HepG2 (cell line): ENCODE results near the gene GCN1. TPM values are rescaled to one million over a fixed set of nuclear protein-coding genes. Genes with fewer than 3 reads are reported as not detected.

Experiments
- ATAC-seq: fragments of 200-7000 bp; cut with Tn5 transposase; 3 replicates; pipeline ENCODE4 v1.9.1; 2020; ENCODE audit warnings: mild to moderate bottlenecking, moderate library complexity
- BruUV-seq: library from RNA; stranded (reverse); fragments of 400-500 nt; replicated peaks from 2 replicates; lab custom pipeline; 2021; lab: Mats Ljungman, UMichigan
- CTCF ChIA-PET: fragments of 300-600 bp; formaldehyde crosslinking; extraction: SDS; loops from one replicate; lab custom pipeline; 2021; ENCODE audit warnings: low total read pairs, inconsistent platforms, low intra/inter-chr PET ratio; lab: Yijun Ruan, JAX
- POLR2A ChIA-PET: fragments of 350-600 bp; sonication (Branson Sonifier 250); formaldehyde crosslinking; loops from one replicate; lab custom pipeline; 2020; ENCODE audit warnings: antibody characterized with exemption, inconsistent platforms; lab: Yijun Ruan, JAX
- DNase-seq: peaks from one replicate; pipeline ENCODE4 v3.0.0-alpha.2; 2015; ENCODE audit warnings: low spot score
- FAIRE-seq: peaks from 3 replicates; lab custom pipeline; 2011; peaks lifted over from hg19 to GRCh38; lab: Jason Lieb, UNC
- H2AFZ ChIP-seq: one replicate; pipeline ENCODE4 v1.6.1; 2011; ENCODE audit warnings: low read length, inconsistent platforms
- H3K27ac ChIP-seq: fragments of 300-600 bp; 3 replicates; pipeline ENCODE4 v1.8.0; 2011; ENCODE audit warnings: mixed run types, mild to moderate bottlenecking, mixed read lengths, low read length, inconsistent platforms; ENCODE audit not compliant: insufficient read depth; ENCODE audit errors: extremely low read length
- H3K27me3 ChIP-seq, 2 experiments: fragments of 200-600 bp in 1 of 2; 2 replicates in 1 of 2; 3 replicates in 1 of 2; pipeline versions ENCODE4 v1.6.0 to v1.8.0; 2011; ENCODE audit warnings: low read length in 2 of 2, mild to moderate bottlenecking in 2 of 2, moderate library complexity in 2 of 2, inconsistent platforms in 1 of 2; ENCODE audit not compliant: insufficient read depth in 2 of 2, control insufficient read depth in 1 of 2
- H3K36me3 ChIP-seq, 2 experiments: fragments of 200-600 bp in 1 of 2; replicated peaks in 1 of 2; 2 replicates in 1 of 2; 3 replicates in 1 of 2; pipeline versions ENCODE4 v1.5.1 to v1.8.0; 2011; ENCODE audit warnings: low read length in 2 of 2, inconsistent platforms in 1 of 2; ENCODE audit not compliant: insufficient read depth in 2 of 2, control insufficient read depth in 1 of 2
- H3K4me1 ChIP-seq: 2 replicates; pipeline ENCODE4 v1.5.1; 2012; ENCODE audit warnings: low read length, inconsistent platforms; ENCODE audit not compliant: insufficient read depth
- H3K4me2 ChIP-seq: 2 replicates; pipeline ENCODE4 v1.6.0; 2011; ENCODE audit warnings: low read depth, low read length, inconsistent platforms
- H3K4me3 ChIP-seq, 3 experiments: fragments of 200-600 bp in 1 of 3; sonication (generic), shearing (Covaris generic) in 1 of 3; replicated peaks in 1 of 3; 2 replicates each; pipeline ENCODE4 v1.5.1; 2011 to 2016; ENCODE audit warnings: low read length in 3 of 3, inconsistent platforms in 2 of 3, low read depth in 2 of 3, mild to moderate bottlenecking in 2 of 3, control low read depth in 1 of 3, mixed read lengths in 1 of 3; ENCODE audit not compliant: insufficient read depth in 1 of 3
- H3K79me2 ChIP-seq: one replicate; pipeline ENCODE4 v1.6.1; 2011; ENCODE audit warnings: low read length, inconsistent platforms; ENCODE audit not compliant: insufficient read depth
- H3K9ac ChIP-seq: 2 replicates; pipeline ENCODE4 v1.6.0; 2011; ENCODE audit warnings: mild to moderate bottlenecking, low read depth, low read length, inconsistent platforms; ENCODE audit not compliant: insufficient read depth
- H3K9me3 ChIP-seq: 2 replicates; pipeline ENCODE4 v1.5.1; 2012; ENCODE audit warnings: mild to moderate bottlenecking, low read length
- H4K20me1 ChIP-seq: 2 replicates; pipeline ENCODE4 v1.6.0; 2011; ENCODE audit warnings: inconsistent platforms, mild to moderate bottlenecking, low read length, moderate library complexity; ENCODE audit not compliant: insufficient read depth
- AGO1 ChIP-seq: fragments of 200-400 bp; formaldehyde crosslinking; IDR thresholded peaks from 2 replicates; pipeline ENCODE4 v1.6.1; 2017; ENCODE audit warnings: mild to moderate bottlenecking, low read depth, low read length, moderate library complexity; ENCODE audit not compliant: poor library complexity, severe bottlenecking
- CBX1 ChIP-seq: IDR thresholded peaks from one replicate; pipeline ENCODE4 v1.6.1; 2016; ENCODE audit warnings: antibody characterized with exemption, low read depth
- ELF1 ChIP-seq: sonication (generic); formaldehyde crosslinking; IDR thresholded peaks from 2 replicates; pipeline ENCODE4 v1.4.0; 2020; ENCODE audit warnings: missing genetic modification reagents
- FOSL1 ChIP-seq: sonication (generic); formaldehyde crosslinking; IDR thresholded peaks from 2 replicates; pipeline ENCODE4 v1.9.0; 2021; ENCODE audit warnings: missing genetic modification reagents, borderline replicate concordance
- IRF1 ChIP-seq: sonication (generic); formaldehyde crosslinking; IDR thresholded peaks from 2 replicates; pipeline ENCODE4 v1.4.0; 2020; ENCODE audit warnings: low read depth, mild to moderate bottlenecking, missing genetic modification reagents
- JUND ChIP-seq: sonication (generic); formaldehyde crosslinking; IDR thresholded peaks from 2 replicates; pipeline ENCODE4 v1.8.0; 2022; ENCODE audit warnings: mild to moderate bottlenecking, missing genetic modification reagents
- KDM3A ChIP-seq: IDR thresholded peaks from 2 replicates; pipeline ENCODE4 v1.6.1; 2018; ENCODE audit warnings: low read depth, missing compliant biosample characterization
- NFE2L1 ChIP-seq: sonication (generic); formaldehyde crosslinking; IDR thresholded peaks from 2 replicates; pipeline ENCODE4 v1.4.0; 2020; ENCODE audit warnings: missing genetic modification reagents, mild to moderate bottlenecking, borderline replicate concordance
- PAWR ChIP-seq: sonication (generic); formaldehyde crosslinking; IDR thresholded peaks from 2 replicates; pipeline ENCODE4 v1.4.0; 2020; ENCODE audit warnings: missing genetic modification reagents, mild to moderate bottlenecking, borderline replicate concordance
- PLSCR1 ChIP-seq: sonication (generic); formaldehyde crosslinking; IDR thresholded peaks from 2 replicates; pipeline ENCODE4 v1.5.0; 2020; ENCODE audit warnings: missing genetic modification reagents, mild to moderate bottlenecking, borderline replicate concordance
- RAD51 ChIP-seq: fragments of 450-650 bp; IDR thresholded peaks from 2 replicates; pipeline ENCODE4 v1.6.1; 2016; ENCODE audit warnings: borderline replicate concordance
- SNAI1 ChIP-seq: sonication (generic); formaldehyde crosslinking; IDR thresholded peaks from 2 replicates; pipeline ENCODE4 v1.5.0; 2020; ENCODE audit warnings: mild to moderate bottlenecking, missing genetic modification reagents, borderline replicate concordance
- SP5 ChIP-seq: IDR thresholded peaks from 2 replicates; pipeline ENCODE4 v1.6.1; 2016; ENCODE audit warnings: low read depth, borderline replicate concordance
- ZBTB20 ChIP-seq: sonication (generic); formaldehyde crosslinking; IDR thresholded peaks from 2 replicates; pipeline ENCODE4 v1.8.1; 2023; ENCODE audit warnings: missing genetic modification reagents, low read depth, mild to moderate bottlenecking, borderline replicate concordance
- ZNF318 ChIP-seq: sonication (generic); formaldehyde crosslinking; IDR thresholded peaks from 2 replicates; pipeline ENCODE4 v1.4.0; 2020; ENCODE audit warnings: mild to moderate bottlenecking, missing genetic modification reagents
- ZNF781 ChIP-seq: sonication (generic); formaldehyde crosslinking; IDR thresholded peaks from 2 replicates; pipeline ENCODE4 v1.5.1; 2020; ENCODE audit warnings: borderline replicate concordance, mild to moderate bottlenecking, missing genetic modification reagents; ENCODE audit errors: not compliant biosample characterization
- WGBS: methylation state at CpG from one replicate; pipeline ENCODE4 v1.1.6; 2017; ENCODE audit warnings: low lambda C conversion rate; 5-methylcytosine and 5-hydroxymethylcytosine counted together
- in situ Hi-C: cut with HindIII; loops from 2 replicates; pipeline ENCODE4 v1.10.0; 2017; ENCODE audit warnings: low pct_unique_long_range_greater_than_20kb; ENCODE audit not compliant: extremely low pct_ligation_motif_present
- intact Hi-C: fragments of 100-400 bp; cut with micrococcal nuclease; formaldehyde crosslinking; loops from one replicate; pipeline ENCODE4 v1.10.0; 2022; ENCODE audit not compliant: unreplicated experiment
- polyA plus RNA-seq, 8 experiments: library from polyadenylated mRNA; depleted of rRNA in 3 of 8; stranded (reverse) in 7 of 8; unstranded in 1 of 8; fragments of >200 nt; fragmentation: Illumina TruSeq in 4 of 8; extraction: Trizol in 4 of 8; gene quantifications; 2 replicates each; pipeline versions ENCODE4 v1.2.1 to v1.2.3, GENCODE V29; 2011 to 2016; ENCODE audit warnings: low read depth in 4 of 8, missing spikeins in 1 of 8, mixed read lengths in 1 of 8; ENCODE audit not compliant: insufficient read depth in 1 of 8
- total RNA-seq, 5 experiments: library from RNA; depleted of rRNA; stranded (reverse); fragments of >200 nt; fragmentation: Illumina TruSeq; extraction: Trizol; gene quantifications; 2 replicates each; pipeline ENCODE4 v1.2.3, GENCODE V29; 2016; ENCODE audit warnings: low read depth in 1 of 5

Gene GCN1
- total and polyA plus RNA-seq, 2 of the 13 experiments (the other 11 are each of a cell fraction or from before 2014, with no cell fraction given): 58.2 to 83.0 TPM

- FAIRE-seq (no peak), DNase-seq (no peak), ATAC-seq (no peak)
- Histone ChIP-seq H3K79me2 (peaks cover 69% of the 10 kb centered on the region), H2AFZ (no peak overlapping the region), H3K9me3 (no peaks in the 10 kb centered on the region), H3K27ac (no peak overlapping the region), H3K36me3 (peaks cover 18 to 54% of the 10 kb centered on the region in 2 experiments), H3K4me2 (no peak overlapping the region), H3K4me1 (peaks cover 26% of the 10 kb centered on the region), H3K27me3 (no peaks in the 10 kb centered on the region; a peak in 1 of 5 replicates), H4K20me1 (peaks cover 26% of the 10 kb centered on the region), H3K9ac (no peak overlapping the region), H3K4me3 (no peak overlapping the region)
- intact Hi-C loops: no loop called here
- in situ Hi-C loops: no loop called here
- no TSS peak for BruUV-seq
- CTCF ChIA-PET: no interaction called here
- 95% methylated on average over 5 of the region's 5 CpGs for WGBS
- POLR2A ChIA-PET: interaction anchor here (1.4 to 6.3 kb wide), 2 partner anchors 8 to 11 kb away, joined by 4 to 33 read pairs; partner anchors contain the start of gene RPLP0
- TF ChIP-seq NFE2L1 (CRISPR knock-in tag) (no peak), ZNF318 (CRISPR knock-in tag) (no peak), ZNF781 (no peak), JUND (no peak), PLSCR1 (CRISPR knock-in tag) (no peak), IRF1 (CRISPR knock-in tag) (no peak), ZBTB20 (CRISPR knock-in tag) (no peak), ELF1 (CRISPR knock-in tag) (no peak), AGO1 (no peak), FOSL1 (CRISPR knock-in tag) (no peak), PAWR (CRISPR knock-in tag) (no peak), SP5 (CRISPR knock-in tag) (no peak), KDM3A (no peak), SNAI1 (CRISPR knock-in tag) (no peak), CBX1 (no peak), RAD51 (no peak)
These were observed 4.1 kb downstream of the GCN1 start for GRCh38 chr12:120190386-120190785.
